ENCODE measurements around the gene SOBP.
"Not testable (repeated sequence)": the region's sequence is repeated elsewhere in the genome, so short reads cannot be mapped to it uniquely, and the experiment has no call there.

The SOBP gene

GRCh38 chr6:107466062-107466461 is 23.9 kb upstream of the SOBP start:
- no peak for TF ChIP-seq POLR2A (IDR thresholded peaks at IDR 0.05; ENCODE audit: low read depth, low read length)
- no peak for FAIRE-seq

DNA sequence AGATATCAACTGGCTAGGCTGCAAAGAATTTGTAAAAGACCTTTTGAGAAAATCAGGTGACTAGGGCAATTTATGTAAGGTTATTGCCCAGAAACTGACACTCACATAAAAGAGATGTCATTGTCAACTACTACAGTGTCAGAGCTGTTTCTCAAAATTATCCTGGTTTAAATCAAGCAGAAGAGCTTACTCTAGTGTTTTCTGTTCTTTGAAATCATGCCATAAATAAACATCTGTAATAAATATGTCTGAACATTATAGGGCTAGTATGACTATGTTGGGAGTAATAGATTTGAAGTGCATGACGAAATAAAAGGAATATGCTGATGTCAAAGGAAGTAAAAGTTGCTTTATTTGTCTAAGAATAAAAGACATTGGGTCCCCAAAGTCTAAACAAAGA is 19.6 kb upstream of the SOBP start:
- no peak for DNase-seq (ENCODE audit: insufficient read length, low spot score)
- no peak for TF ChIP-seq POLR2A (IDR thresholded peaks at IDR 0.05; ENCODE audit: low read depth, low read length)
- no peak for FAIRE-seq

More at GRCh38 chr6:107466062-107466461, 23.9 kb upstream of the SOBP start:
- DNase-seq (ENCODE audit: insufficient read length, low spot score): no peak

DNA sequence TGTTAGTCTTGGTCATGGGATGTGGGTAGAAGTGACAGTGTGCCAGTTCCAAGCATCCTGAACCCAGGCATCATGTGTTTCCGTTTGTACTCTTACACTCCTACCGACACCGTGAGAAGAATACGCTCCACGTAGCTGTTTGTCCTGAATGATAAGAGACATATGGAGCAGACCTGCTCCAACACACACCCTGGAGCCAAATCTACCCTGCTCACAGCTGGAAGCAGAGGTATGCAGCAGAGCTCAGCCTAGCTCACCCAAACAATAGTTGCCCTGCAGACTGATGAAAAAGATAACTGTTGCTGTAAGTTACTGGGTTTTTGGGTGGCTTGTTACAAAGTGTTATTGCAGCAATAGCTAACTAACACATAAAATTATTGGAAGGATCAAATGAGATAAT is 16.3 kb upstream of the SOBP start:
- DNase-seq (ENCODE audit: insufficient read length, low spot score): no peak
- TF ChIP-seq POLR2A (IDR thresholded peaks at IDR 0.05; ENCODE audit: low read depth, low read length): no peak
- FAIRE-seq: no peak

- DNase-seq (ENCODE audit: insufficient read length, low spot score); FAIRE-seq: not testable (repeated sequence)
These were observed 14.6 kb upstream of the SOBP start for GRCh38 chr6:107475360-107475759.

- not testable (repeated sequence) for DNase-seq (ENCODE audit: insufficient read length, low spot score); FAIRE-seq
These were observed 14.1 kb upstream of the SOBP start for GRCh38 chr6:107475826-107476225.

- FAIRE-seq (no peak), DNase-seq (ENCODE audit: insufficient read length, low spot score) (no peak)
- TF ChIP-seq POLR2A (IDR thresholded peaks at IDR 0.05; ENCODE audit: low read depth, low read length): no peak
These were observed 10.7 kb upstream of the SOBP start for GRCh38 chr6:107479089-107479690.

DNA sequence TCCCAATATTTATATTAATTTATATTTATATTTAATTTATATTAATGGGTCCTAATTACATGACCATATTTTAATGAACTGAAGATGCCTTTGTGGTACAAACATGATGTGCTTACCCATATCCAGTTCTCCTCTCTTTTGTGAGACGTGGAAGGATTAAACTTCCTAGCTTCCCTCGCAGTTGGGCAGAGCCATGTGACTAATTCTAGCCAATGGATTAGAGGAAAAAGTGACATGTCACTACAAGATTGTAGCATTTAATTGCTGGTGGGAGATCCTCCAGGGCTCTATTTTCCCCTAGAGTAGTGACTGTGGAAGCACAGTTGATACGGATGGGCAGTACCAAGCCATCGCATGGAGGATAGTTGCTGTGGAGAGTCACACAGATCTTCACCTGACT is 4.8 kb upstream of the SOBP start:
- FAIRE-seq: no peak
- no peak for TF ChIP-seq POLR2A (IDR thresholded peaks at IDR 0.05; ENCODE audit: low read depth, low read length)
- DNase-seq (ENCODE audit: insufficient read length, low spot score): no peak

DNA sequence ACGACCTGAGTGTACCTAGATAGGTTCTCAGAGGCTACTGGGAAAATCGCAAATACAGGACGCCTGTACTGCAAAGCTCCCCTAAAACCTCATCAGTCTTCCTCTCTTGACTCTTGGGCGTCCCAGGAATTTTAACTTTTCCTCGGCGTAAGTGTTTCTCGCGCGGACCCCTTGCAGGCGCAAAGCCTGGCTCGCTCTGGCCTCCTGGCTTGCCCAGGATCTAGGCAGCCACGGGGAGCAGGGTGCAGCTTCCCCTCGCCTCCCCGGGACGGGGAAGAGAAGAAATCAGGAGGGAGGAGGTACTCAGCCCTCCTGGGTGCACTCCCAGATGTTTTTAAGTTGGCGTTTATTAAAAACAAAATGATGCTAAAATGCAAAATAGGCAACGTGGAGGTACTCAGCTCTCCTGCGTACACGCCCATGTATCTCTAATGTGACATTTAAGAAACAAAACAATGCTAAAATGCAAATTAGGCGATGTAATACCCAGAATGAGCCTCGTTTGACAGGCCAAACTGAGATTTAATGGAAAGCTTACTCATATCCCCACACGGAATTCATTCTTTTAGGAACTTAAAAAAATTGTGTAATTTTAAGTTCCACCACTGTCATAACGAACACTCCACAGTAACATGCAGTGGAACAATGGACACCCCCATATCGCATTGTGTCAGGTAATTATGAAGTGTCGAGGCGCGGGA is 1.6 kb upstream of the SOBP start:
- DNase-seq (ENCODE audit: insufficient read length, low spot score): no peak
- TF ChIP-seq POLR2A (IDR thresholded peaks at IDR 0.05; ENCODE audit: low read depth, low read length): no peak
- no peak for FAIRE-seq

GRCh38 chr6:107488875-107489635 is 862 bp upstream of the SOBP start:
- no peak for TF ChIP-seq POLR2A (IDR thresholded peaks at IDR 0.05; ENCODE audit: low read depth, low read length)
- DNase-seq (ENCODE audit: insufficient read length, low spot score): no peak
- FAIRE-seq: no peak

- no peak for DNase-seq (ENCODE audit: insufficient read length, low spot score)
- TF ChIP-seq POLR2A (IDR thresholded peaks at IDR 0.05; ENCODE audit: low read depth, low read length): no peak
- FAIRE-seq: no peak
These were observed 735 bp downstream of the SOBP start for GRCh38 chr6:107490566-107491137.

GRCh38 chr6:107491138-107491609 is 1.3 kb downstream of the SOBP start:
- TF ChIP-seq POLR2A (IDR thresholded peaks at IDR 0.05; ENCODE audit: low read depth, low read length): no peak
- FAIRE-seq (no peak), DNase-seq (ENCODE audit: insufficient read length, low spot score) (no peak)

DNA sequence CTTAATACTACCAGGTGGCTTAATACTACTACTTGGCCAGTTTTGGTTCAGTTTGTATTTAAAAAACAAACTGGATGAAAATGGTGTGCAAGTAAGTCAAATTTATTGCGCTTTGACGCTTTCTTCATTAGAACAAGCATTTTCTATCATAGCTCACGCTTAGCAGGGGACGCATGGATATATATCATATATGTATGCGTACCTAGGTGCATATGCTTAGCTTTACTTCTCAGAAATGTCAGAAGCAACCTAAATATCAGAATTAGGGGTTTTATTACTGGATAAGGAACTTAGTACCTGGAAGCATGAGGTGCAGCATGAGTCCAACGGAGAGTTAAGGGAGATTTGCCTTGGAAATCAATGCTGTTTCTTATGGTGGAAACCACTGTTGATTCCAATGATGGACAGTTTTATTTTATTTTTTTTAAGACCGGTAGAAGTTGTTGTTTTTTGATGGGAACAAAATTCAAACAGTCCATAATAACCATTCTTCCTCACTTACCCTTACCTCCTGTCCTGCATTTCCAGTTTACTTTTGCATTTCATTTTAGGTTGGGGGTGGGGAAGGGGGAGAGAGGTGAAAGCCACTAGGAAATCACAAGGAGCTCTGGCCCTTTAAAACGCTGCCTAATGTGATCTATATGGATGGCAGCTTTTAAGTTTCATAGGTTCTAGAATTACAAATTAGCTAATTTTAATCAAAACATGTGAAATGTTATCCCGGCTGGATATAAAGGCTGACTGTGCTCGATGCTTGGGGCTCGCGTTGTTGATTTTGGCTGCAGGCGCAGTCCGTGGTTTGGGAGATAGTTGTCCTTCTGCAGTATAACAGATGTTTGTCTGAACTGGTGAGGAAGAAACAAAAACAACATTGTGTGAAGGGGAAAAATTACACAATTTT is 2.1 kb downstream of the SOBP start:
- DNase-seq (ENCODE audit: insufficient read length, low spot score): no peak
- no peak for TF ChIP-seq POLR2A (IDR thresholded peaks at IDR 0.05; ENCODE audit: low read depth, low read length)
- FAIRE-seq: no peak

Data from H54 (cell line).